Mucosa of stomach (tissue), 1 donor: ENCODE results near the gene NAV1.

Experiments
- H3K27me3 ChIP-seq: one replicate; pipeline ENCODE4 v1.7.0; 2013; ENCODE audit warnings: mild to moderate bottlenecking, low read length; ENCODE audit not compliant: control insufficient read depth, insufficient read depth
- H3K36me3 ChIP-seq: one replicate; pipeline ENCODE4 v1.7.0; 2013; ENCODE audit warnings: low read length; ENCODE audit not compliant: control insufficient read depth, insufficient read depth
- H3K4me1 ChIP-seq: one replicate; pipeline ENCODE4 v1.7.0; 2013; ENCODE audit warnings: mild to moderate bottlenecking, low read length; ENCODE audit not compliant: control insufficient read depth, insufficient read depth
- H3K4me3 ChIP-seq: one replicate; pipeline ENCODE4 v1.7.0; 2013; ENCODE audit warnings: low read length
- H3K9ac ChIP-seq: one replicate; pipeline ENCODE4 v1.7.0; 2013; ENCODE audit warnings: mild to moderate bottlenecking, low read length, moderate library complexity
- H3K9me3 ChIP-seq: one replicate; pipeline ENCODE4 v1.7.0; 2013; ENCODE audit warnings: mild to moderate bottlenecking, low read length, moderate library complexity; ENCODE audit not compliant: control insufficient read depth
- donor health status: Pancreatic carcinoma.

The NAV1 gene

DNA sequence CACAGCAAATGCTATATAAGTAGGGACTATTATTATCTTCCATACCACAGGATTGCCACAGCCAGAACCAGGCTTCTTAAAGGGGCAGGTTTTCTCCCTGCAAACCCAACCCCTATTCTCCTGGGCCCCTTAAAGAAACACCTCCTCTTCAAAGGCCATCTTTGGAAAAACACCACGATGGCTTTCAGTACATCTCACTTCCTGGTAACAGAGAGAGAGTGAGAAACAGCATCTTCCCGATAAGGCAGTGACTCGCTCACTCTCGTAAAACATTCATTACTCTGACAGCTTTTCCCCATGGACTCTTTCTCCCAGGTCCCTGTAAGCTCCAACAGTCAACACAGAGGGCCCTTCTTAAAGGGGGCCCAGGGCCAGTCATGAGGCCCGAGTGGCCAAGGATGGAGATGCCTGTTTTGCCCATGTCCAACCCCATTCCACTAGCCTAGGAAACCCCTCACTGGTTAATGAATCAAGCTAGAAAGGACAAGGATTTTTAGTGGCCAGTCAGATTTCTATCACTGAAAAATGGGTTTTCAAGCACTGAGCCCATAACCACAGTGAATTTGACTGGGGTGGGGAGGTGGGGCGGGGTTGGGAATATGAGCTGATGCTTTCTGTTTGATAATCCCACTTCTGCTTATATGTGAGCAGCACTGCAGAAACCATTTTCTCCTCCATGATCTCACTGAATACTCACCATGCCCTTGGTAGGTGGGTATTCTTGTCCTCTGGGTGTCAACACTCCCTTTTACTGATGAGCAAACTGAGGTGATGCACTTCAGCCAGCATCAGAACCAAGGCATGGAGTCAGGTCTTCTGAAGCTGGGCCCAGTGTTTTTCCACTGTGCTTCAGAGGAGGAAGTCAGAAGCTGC is 3.6 kb upstream of the NAV1 start:
- Histone ChIP-seq H3K36me3 (no peaks in the 10 kb centered on the region), H3K4me1 (peaks cover 24% of the 10 kb centered on the region), H3K27me3 (peaks cover 44% of the 10 kb centered on the region), H3K4me3 (no peak overlapping the region), H3K9ac (no peak overlapping the region), H3K9me3 (no peaks in the 10 kb centered on the region)

DNA sequence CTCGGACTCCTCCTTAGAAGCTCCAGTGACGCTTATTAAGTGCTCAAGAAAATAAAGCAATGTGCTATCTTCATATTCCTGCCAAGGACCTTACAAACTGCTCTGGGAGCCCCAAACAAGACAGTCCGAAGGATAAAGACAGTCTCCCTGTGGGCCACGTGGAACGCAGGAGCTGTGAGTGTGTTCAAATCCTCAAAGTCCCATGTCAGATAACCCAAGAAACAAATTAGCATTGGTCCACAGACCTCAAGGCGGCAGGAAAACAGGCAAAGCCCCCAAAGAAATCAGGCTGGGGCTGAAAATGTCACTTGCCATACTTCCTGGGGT is 3.0 kb upstream of the NAV1 start:
- no peak overlapping the region for H3K9ac ChIP-seq
- no peak overlapping the region for H3K4me3 ChIP-seq
- H3K36me3 ChIP-seq = no peaks in the 10 kb centered on the region
- no peaks in the 10 kb centered on the region for H3K9me3 ChIP-seq
- H3K4me1 ChIP-seq = peaks cover 24% of the 10 kb centered on the region
- peaks cover 46% of the 10 kb centered on the region for H3K27me3 ChIP-seq

DNA sequence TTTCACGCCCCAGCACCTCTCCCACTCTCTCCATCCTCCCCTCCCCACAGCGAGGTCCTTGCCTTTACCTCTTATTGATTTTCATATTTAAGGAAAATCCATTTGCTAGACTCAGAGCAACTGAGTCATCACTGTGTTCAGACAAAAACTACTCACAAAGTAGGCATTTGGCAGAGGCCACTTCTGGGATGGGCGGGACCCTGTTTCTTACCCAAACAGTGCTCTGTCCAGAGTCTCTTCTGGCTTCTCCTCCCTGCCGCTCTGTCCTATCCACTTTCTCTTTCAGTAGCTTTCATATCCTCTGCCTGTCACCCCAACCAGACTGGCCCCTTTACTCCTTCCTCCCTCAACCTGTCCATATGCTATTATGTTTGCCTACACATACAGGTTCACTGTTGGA is 2.4 kb upstream of the NAV1 start:
- Histone ChIP-seq H3K36me3 (no peaks in the 10 kb centered on the region), H3K9ac (no peak overlapping the region), H3K4me1 (peaks cover 24% of the 10 kb centered on the region), H3K9me3 (no peaks in the 10 kb centered on the region), H3K27me3 (peaks cover 46% of the 10 kb centered on the region), H3K4me3 (no peak overlapping the region)

DNA sequence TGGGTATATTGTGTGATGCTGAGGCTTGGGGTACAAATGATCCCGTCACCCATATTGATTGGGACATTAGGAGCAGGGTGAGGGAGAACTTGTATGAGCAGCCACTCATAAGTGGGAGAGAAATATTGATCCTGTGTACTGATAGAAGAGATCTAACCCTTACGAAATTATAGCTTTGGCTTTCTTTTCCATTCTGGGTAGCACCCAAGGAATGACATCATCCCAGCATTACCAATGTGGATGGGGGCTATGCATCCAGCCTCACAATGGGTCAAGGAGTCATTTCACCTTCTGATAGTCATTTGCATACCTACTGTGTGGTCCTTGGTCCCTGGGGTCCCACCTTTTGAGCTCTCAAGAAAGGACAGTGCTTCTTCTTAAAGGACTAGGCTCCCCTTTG is 1.9 kb upstream of the NAV1 start:
- Histone ChIP-seq H3K36me3 (no peaks in the 10 kb centered on the region), H3K9me3 (no peaks in the 10 kb centered on the region), H3K9ac (no peak overlapping the region), H3K4me1 (peaks cover 24% of the 10 kb centered on the region), H3K27me3 (peaks cover 46% of the 10 kb centered on the region), H3K4me3 (no peak overlapping the region)

DNA sequence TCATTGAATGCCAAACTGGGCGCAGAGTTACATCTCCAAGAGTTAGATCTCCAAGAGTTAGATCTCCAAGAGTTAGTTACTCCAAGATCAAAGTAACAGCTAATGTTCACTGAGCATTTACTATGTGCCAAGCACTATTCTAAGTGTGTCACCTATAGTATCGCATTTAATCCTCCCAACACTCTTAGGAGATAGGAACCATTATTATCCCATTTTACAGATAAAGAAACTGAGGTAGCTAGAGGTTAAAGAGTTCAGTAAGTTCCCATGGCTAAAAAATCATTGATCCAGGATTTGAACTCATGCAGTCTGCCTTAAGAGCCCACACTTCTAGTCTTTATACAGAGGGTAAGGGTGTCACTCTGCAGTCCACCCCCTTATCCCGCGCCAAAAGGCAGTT is 1.5 kb upstream of the NAV1 start:
- Histone ChIP-seq H3K4me3 (no peak overlapping the region), H3K36me3 (no peaks in the 10 kb centered on the region), H3K9me3 (no peaks in the 10 kb centered on the region), H3K9ac (no peak overlapping the region), H3K4me1 (peaks cover 24% of the 10 kb centered on the region), H3K27me3 (peaks cover 46% of the 10 kb centered on the region)

DNA sequence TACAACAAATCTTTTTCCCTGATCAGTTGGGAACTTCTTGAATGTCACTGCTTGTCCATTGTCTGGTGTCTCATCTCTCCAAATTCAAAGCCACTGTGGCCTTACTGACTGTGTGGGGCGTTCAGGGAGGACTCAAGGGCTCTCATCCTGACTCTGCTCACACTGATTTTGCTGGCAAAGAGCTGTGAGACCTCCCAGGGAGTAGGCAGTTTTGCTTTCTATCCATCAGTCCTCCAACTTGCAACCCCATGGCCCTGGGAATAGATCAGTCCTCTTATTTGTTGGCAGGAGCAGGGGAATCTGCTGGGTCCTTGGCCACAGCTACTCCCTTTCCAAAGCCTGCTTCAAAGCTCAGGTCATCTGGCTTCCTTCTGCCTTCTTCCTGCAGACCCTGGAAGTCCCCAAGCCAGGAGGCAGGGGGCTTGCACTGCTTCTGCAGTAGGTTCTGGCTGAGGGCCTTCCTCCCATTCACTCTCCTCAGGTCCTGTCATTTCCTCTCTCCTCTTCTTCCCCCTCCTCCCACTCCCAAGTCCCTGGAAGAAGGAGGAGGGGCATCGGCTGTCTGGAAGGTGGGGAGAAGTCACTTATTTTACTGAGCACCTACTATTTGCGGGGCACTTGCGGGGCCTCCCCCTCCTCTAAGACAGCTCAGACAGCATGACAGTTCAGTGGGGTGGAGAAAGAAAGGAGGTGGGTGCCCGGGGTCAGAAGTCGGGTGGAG is 876 bp upstream of the NAV1 start:
- no peaks in the 10 kb centered on the region for H3K9me3 ChIP-seq
- H3K9ac ChIP-seq = peak overlapping the region; percentile 49
- H3K4me3 ChIP-seq = no peak overlapping the region
- H3K36me3 ChIP-seq = no peaks in the 10 kb centered on the region
- peaks cover 24% of the 10 kb centered on the region for H3K4me1 ChIP-seq
- peaks cover 46% of the 10 kb centered on the region for H3K27me3 ChIP-seq

DNA sequence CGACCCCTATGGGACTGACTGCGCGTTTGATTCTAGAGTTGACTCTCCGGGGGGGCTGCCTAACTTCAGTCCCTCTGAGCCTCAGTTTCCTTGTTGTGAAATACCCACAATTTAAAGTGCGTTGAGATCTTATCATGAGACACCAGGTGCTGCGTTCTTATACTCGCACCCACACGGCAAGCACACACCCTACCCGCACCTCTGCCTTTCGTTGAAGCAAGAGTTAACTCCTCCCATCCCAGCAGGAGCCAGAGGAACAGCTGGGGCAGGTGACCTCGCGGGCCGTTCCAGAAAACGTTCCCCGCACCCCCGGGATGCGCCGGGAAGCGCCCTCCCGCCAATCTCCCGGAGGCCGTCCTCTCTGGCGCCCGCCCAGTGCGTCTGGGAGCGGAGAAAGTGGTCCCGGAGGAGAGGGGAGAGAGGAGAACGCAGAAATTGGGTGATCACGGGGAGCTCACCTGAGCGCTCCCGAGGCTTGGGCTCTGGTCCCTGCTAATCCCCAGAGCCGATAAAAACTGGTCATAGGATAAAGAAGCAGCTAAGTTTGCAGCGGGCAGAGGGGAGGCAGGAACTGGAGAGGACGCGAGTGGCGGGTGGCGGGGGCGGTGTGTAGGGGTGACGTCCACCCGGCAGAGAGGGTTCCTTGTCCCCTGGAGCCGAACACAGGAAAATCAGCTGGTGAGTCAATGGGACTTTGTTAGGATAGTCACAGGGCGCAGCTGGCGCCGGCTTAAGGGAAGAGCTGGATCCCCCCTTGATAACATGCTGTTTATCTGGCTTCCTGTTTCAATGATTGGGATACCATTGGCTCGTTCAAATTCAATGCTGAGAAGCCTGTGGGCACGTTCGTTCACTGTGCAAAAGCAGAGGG is 869 bp downstream of the NAV1 start:
- Histone ChIP-seq H3K4me1 (peaks cover 24% of the 10 kb centered on the region), H3K4me3 (peak overlapping the region; percentile 6), H3K27me3 (peaks cover 46% of the 10 kb centered on the region), H3K9ac (peak overlapping the region; percentile 49), H3K9me3 (no peaks in the 10 kb centered on the region), H3K36me3 (no peaks in the 10 kb centered on the region)

DNA sequence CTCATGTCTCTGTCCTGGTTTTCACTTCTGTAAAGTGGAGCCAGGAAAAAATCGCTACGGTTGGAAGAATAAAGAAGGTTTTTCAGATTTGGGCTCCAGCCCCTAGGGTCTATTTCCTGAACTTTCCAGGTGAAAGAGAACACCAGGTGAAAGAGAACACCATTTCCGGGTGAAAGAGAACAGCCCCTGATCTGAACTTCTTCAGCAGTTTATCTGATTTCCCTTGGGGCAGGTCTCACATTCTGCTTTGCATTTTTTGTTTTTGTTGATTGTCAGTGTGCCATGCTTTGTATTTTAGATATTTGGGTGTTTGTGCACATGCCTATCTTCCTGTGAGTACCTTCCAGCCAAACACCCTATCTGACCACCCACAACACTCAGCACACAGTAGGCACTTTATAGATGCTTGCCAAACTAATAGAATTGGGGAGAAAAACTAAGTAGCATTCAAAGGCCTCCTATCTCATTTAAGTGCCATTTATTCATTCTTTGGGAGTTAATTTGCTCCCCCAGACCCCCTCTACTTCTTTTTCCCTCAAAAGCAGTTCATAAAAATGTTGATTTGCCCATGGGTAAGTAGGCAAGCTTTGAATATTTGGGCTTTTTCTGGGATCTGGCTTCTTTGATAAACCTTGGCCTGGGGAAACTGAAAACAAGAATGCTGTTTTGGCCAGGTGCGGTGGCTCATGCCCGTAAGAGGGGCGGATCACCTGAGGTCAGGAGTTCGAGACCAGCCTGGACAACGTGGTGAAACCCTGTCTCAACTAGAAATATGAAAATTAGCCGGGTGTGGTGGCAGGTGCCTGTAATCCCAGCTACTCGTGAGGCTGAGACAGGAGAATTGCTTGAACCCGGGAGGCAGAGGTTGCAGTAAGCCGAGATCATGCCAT is 2.2 kb downstream of the NAV1 start:
- Histone ChIP-seq H3K9me3 (no peaks in the 10 kb centered on the region), H3K27me3 (peaks cover 44% of the 10 kb centered on the region), H3K4me1 (peaks cover 21% of the 10 kb centered on the region), H3K4me3 (no peak overlapping the region), H3K36me3 (no peaks in the 10 kb centered on the region), H3K9ac (no peak overlapping the region)

DNA sequence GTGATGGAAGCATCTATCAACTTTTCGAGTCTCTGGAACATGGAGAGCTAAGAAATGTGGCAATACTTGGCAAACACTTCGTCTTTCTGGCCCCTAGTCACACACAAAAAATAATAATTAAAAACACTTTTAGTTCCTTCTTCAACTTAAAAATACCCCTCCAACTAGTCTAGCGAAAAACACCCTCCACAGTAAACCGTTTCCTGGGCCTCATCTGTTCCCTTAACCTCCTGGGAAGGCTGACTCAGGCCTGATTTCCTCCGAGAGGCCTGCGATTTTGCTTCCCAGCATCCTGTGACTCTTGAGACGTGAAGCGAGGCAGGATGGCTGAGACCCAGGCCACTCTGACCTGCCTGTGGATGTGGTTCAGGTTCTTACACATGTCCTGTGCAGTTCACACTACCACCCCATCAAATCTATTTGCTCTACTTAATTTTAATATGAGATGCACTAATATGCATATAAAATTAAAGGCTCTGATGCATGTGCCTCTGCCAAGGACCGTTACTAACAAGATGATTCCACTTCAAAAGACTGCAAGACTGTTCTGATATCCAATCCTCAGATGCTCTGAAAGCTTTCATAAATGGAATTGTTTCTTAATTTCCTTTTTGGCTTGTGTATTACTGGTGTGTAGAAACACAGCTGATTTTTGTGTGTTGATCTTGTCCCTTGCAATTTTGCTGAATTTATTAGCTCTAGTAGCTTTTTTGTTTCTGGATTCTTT is 3.5 kb downstream of the NAV1 start:
- Histone ChIP-seq H3K36me3 (no peaks in the 10 kb centered on the region), H3K27me3 (peaks cover 31% of the 10 kb centered on the region), H3K9ac (no peak overlapping the region), H3K4me1 (peaks cover 17% of the 10 kb centered on the region), H3K4me3 (no peak overlapping the region), H3K9me3 (no peaks in the 10 kb centered on the region)

DNA sequence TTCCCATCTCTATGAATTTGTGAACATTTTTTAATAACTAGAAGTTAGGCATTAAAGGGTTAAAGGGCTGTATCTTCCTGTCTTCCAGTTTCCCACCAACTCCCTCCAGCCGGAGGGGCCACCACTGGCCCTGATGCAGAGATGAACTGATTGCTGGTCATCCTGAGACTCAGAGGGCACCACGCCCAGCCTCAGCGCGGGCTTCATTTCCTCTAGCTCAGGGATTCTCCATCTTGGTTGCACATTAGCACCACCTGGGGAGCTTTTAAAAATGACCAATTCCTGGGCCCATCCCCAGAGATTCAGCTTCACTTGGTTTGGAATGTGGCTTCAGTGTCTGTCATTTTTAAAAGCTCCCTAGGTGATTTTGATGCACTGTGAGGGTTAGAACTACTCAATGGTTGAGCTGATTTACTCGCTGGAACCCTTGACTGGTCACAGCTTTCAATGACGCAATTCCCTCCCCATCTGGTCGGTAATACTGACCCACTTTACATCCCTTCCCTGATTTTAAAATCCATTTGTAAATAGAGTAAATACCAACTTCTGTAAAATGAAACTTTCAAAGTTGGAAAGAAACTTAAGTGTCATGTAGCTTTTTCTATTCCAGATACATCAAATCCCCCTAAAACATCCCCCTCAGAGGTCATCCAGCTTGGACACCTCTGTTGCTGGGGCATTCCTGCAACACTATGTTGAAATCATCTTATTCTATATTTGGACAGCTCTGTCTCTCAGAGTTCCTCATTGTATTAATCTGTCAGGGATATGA is 5.1 kb downstream of the NAV1 start:
- H3K4me3 ChIP-seq = no peak overlapping the region
- peaks cover 15% of the 10 kb centered on the region for H3K27me3 ChIP-seq
- H3K9me3 ChIP-seq = no peaks in the 10 kb centered on the region
- no peak overlapping the region for H3K9ac ChIP-seq
- no peaks in the 10 kb centered on the region for H3K36me3 ChIP-seq
- peaks cover 8% of the 10 kb centered on the region for H3K4me1 ChIP-seq
